Esophagus muscularis mucosa (tissue), 4 donors: Measurements from ENCODE around the gene IQCC. TPM values are rescaled to one million over a fixed set of nuclear protein-coding genes. Genes with fewer than 3 reads are reported as not detected.
A peak's percentile ranks its signal among the peaks of the same experiment; 100 is the strongest.
"Not testable (repeated sequence)": the region's sequence is repeated elsewhere in the genome, so short reads cannot be mapped to it uniquely, and the experiment has no call there.

ENCODE experiments used
- DNase-seq: peaks from one replicate; pipeline ENCODE4 v3.0.0-alpha.2; 2017; ENCODE audit errors: extremely low spot score
- H3K27ac ChIP-seq, 4 donors: fragments of 200-600 bp; sonication (generic); replicated peaks in 1 of 4; 1 replicate in 3 of 4; 2 replicates in 1 of 4; pipeline ENCODE4 v1.5.1; 2016 to 2019; ENCODE audit warnings: mild to moderate bottlenecking in 1 of 4
- H3K27me3 ChIP-seq, 4 donors: fragments of 200-600 bp; sonication (generic); one replicate each; pipeline versions ENCODE4 v1.5.1 to v1.6.0; 2016 to 2019
- H3K36me3 ChIP-seq, 4 donors: fragments of 200-600 bp; sonication (generic); one replicate each; pipeline ENCODE4 v1.5.1; 2016 to 2019
- H3K4me1 ChIP-seq, 4 donors: fragments of 200-600 bp; sonication (generic); one replicate each; pipeline ENCODE4 v1.5.1; 2016 to 2019
- H3K4me3 ChIP-seq, 4 donors: fragments of 200-600 bp; sonication (generic); 1 replicate in 2 of 4; 2 replicates in 2 of 4; pipeline ENCODE4 v1.5.1; 2016 to 2019; ENCODE audit warnings: mild to moderate bottlenecking in 4 of 4, moderate library complexity in 1 of 4
- H3K9me3 ChIP-seq, 4 donors: fragments of 200-600 bp; sonication (generic); 1 replicate in 3 of 4; 2 replicates in 1 of 4; pipeline ENCODE4 v1.5.1; 2016 to 2019
- CTCF ChIP-seq, 3 experiments: fragments of 200-600 bp in 2 of 3; fragments of 450-650 bp in 1 of 3; sonication (generic) in 2 of 3; IDR thresholded peaks; one replicate each; pipeline ENCODE4 v1.5.1; 2017 to 2019; ENCODE audit warnings: antibody characterized with exemption in 3 of 3, mild to moderate bottlenecking in 2 of 3, moderate library complexity in 1 of 3
- EP300 ChIP-seq: sonication (generic); formaldehyde crosslinking; IDR thresholded peaks from one replicate; pipeline ENCODE4 v1.6.1; 2017; ENCODE audit warnings: antibody characterized with exemption
- POLR2A ChIP-seq: fragments of 450-650 bp; IDR thresholded peaks from one replicate; pipeline ENCODE4 v1.6.1; 2017; ENCODE audit warnings: antibody characterized with exemption, moderate library complexity, mild to moderate bottlenecking, low read depth
- POLR2AphosphoS5 ChIP-seq, 2 donors: sonication (generic); formaldehyde crosslinking; IDR thresholded peaks; one replicate each; pipeline ENCODE4 v1.6.1; 2017; ENCODE audit warnings: antibody characterized with exemption in 2 of 2
- WGBS: methylation state at CpG from one replicate; pipeline ENCODE4 v1.1.5; 2018; 5-methylcytosine and 5-hydroxymethylcytosine counted together
- intact Hi-C: fragments of 100-400 bp; cut with DNase I; formaldehyde crosslinking; loops from one replicate; pipeline ENCODE4 v1.15.1; 2023
- total RNA-seq, 4 donors: library from RNA; depleted of rRNA; stranded (reverse); fragments of >200 nt; gene quantifications; one replicate each; pipeline versions ENCODE4 v1.1.0 to v1.2.1, GENCODE V29; 2016

The IQCC gene
- total RNA-seq, result 1 to 10 TPM in 3 of 4 donors, under 1 TPM in 1; 0.66 to 2.1 (median 1.1) TPM

GRCh38 chr1:32205401-32206370 lies at the start of gene IQCC:
TSS of gene IQCC (plus strand) at chr1:32205671. CDS start at chr1:32205682, 11 bp downstream.
- peaks cover 26 to 42% (median 38%) of the 10 kb centered on the region in 4 donors for H3K4me1 ChIP-seq
- DNase-seq, result peak; percentile 96
- no peaks in the 10 kb centered on the region for H3K27me3 ChIP-seq
- TF ChIP-seq POLR2A (no peak), POLR2AphosphoS5 (IDR thresholded peaks at IDR 0.05) (peak; percentile 84 to 91), CTCF (IDR thresholded peaks at IDR 0.05) (no peak), EP300 (no peak)
- 3% methylated on average over 26 of the region's 77 CpGs for WGBS
- no peaks in the 10 kb centered on the region for H3K36me3 ChIP-seq
- H3K9me3 ChIP-seq, result no peaks in the 10 kb centered on the region
- peak within 1 kb of the TSS; percentile 42 to 72 (median 57) for H3K27ac ChIP-seq
- peak within 1 kb of the TSS; percentile 60 to 69 (median 66) for H3K4me3 ChIP-seq
- intact Hi-C loops, result no loop called here

- DNase-seq, result no peak
- H3K27me3 ChIP-seq, result no peaks in the 10 kb centered on the region
- H3K36me3 ChIP-seq, result peaks cover 75 to 99% (median 95%) of the 10 kb centered on the region in 4 donors
- intact Hi-C loops, result no loop called here
- TF ChIP-seq CTCF (IDR thresholded peaks at IDR 0.05), result no peak
- no peaks in the 10 kb centered on the region for H3K9me3 ChIP-seq
- no peak overlapping the region for H3K4me3 ChIP-seq
- no peaks in the 10 kb centered on the region for H3K4me1 ChIP-seq
- 76% methylated on average over 3 of the region's 3 CpGs for WGBS
- H3K27ac ChIP-seq, result no peak overlapping the region
These were observed 46.3 kb upstream of the IQCC start for GRCh38 chr1:32159189-32159588.

- Histone ChIP-seq H3K4me3 (no peak overlapping the region), H3K27ac (no peak overlapping the region), H3K27me3 (no peaks in the 10 kb centered on the region), H3K4me1 (no peaks in the 10 kb centered on the region), H3K9me3 (no peaks in the 10 kb centered on the region), H3K36me3 (peaks cover 70 to 100% (median 95%) of the 10 kb centered on the region in 4 donors)
- intact Hi-C loops, result no loop called here
- DNase-seq, result no peak
- TF ChIP-seq CTCF (IDR thresholded peaks at IDR 0.05) (no peak), EP300 (no peak), POLR2A (no peak), POLR2AphosphoS5 (IDR thresholded peaks at IDR 0.05) (no peak)
- 94% methylated on average over 2 of the region's 2 CpGs for WGBS
These were observed 42.1 kb upstream of the IQCC start for GRCh38 chr1:32163405-32163804.

- H3K27me3 ChIP-seq, H3K27ac ChIP-seq, DNase-seq, intact Hi-C loops, H3K4me1 ChIP-seq, H3K4me3 ChIP-seq, H3K9me3 ChIP-seq: not testable (repeated sequence)
- WGBS, result 84% methylated on average over 10 of the region's 10 CpGs
- peaks cover 74 to 100% (median 94%) of the 10 kb centered on the region in 4 donors for H3K36me3 ChIP-seq
These were observed 39.8 kb upstream of the IQCC start for GRCh38 chr1:32165633-32166032.

GRCh38 chr1:32170991-32171390 lies 34.5 kb upstream of the IQCC start:
- WGBS, result 81% methylated on average over 4 of the region's 4 CpGs
- Histone ChIP-seq H3K4me3 (no peak overlapping the region), H3K27me3 (no peaks in the 10 kb centered on the region), H3K27ac (no peak overlapping the region), H3K36me3 (peaks cover 55 to 86% (median 77%) of the 10 kb centered on the region in 4 donors), H3K9me3 (no peaks in the 10 kb centered on the region), H3K4me1 (no peaks in the 10 kb centered on the region)
- intact Hi-C loops, result no loop called here
- DNase-seq, result no peak
- TF ChIP-seq POLR2A, result no peak
- no peak for TF ChIP-seq POLR2AphosphoS5 (IDR thresholded peaks at IDR 0.05)
- TF ChIP-seq CTCF (IDR thresholded peaks at IDR 0.05), result no peak
- TF ChIP-seq EP300, result no peak
